Esophagus squamous epithelium (tissue), 5 donors: ENCODE measurements around the gene SLC5A11. TPM values are rescaled to one million over a fixed set of nuclear protein-coding genes. Genes with fewer than 3 reads are reported as not detected.

ENCODE experiments used
- DNase-seq: peaks from one replicate; lab custom pipeline; 2025; lab: John Stamatoyannopoulos, UW
- H3K27ac ChIP-seq, 4 donors: fragments of 200-600 bp; sonication (generic); one replicate each; pipeline ENCODE4 v1.5.1; 2016 to 2019; ENCODE audit warnings: mild to moderate bottlenecking in 1 of 4
- H3K27me3 ChIP-seq, 4 donors: fragments of 200-600 bp; sonication (generic); 1 replicate in 3 of 4; 2 replicates in 1 of 4; pipeline versions ENCODE4 v1.5.1 to v1.6.0; 2017 to 2021; ENCODE audit warnings: antibody characterized with exemption in 1 of 4
- H3K36me3 ChIP-seq, 3 donors: fragments of 200-600 bp; sonication (generic); one replicate each; pipeline ENCODE4 v1.5.1; 2016 to 2019
- H3K4me1 ChIP-seq, 3 donors: fragments of 200-600 bp; sonication (generic); one replicate each; pipeline ENCODE4 v1.5.1; 2017 to 2019
- H3K4me3 ChIP-seq, 4 donors: fragments of 200-600 bp; sonication (generic); 1 replicate in 3 of 4; 2 replicates in 1 of 4; pipeline ENCODE4 v1.5.1; 2016 to 2019; ENCODE audit warnings: mild to moderate bottlenecking in 2 of 4, moderate library complexity in 1 of 4
- H3K9me3 ChIP-seq, 3 donors: fragments of 200-600 bp; sonication (generic); one replicate each; pipeline ENCODE4 v1.5.1; 2016 to 2019
- CTCF ChIP-seq, 6 experiments: fragments of 450-650 bp in 4 of 6; fragments of 200-600 bp in 2 of 6; sonication (generic) in 2 of 6; IDR thresholded peaks; one replicate each; pipeline ENCODE4 v1.5.1; 2016 to 2019; ENCODE audit warnings: antibody characterized with exemption in 6 of 6, mild to moderate bottlenecking in 4 of 6, moderate library complexity in 4 of 6
- POLR2A ChIP-seq, 4 donors: fragments of 450-650 bp; IDR thresholded peaks; one replicate each; pipeline ENCODE4 v1.6.1; 2017; ENCODE audit warnings: antibody characterized with exemption in 4 of 4, mild to moderate bottlenecking in 4 of 4, moderate library complexity in 3 of 4
- WGBS, 2 donors: methylation state at CpG; one replicate each; pipeline ENCODE4 v1.1.5; 2018; 5-methylcytosine and 5-hydroxymethylcytosine counted together
- intact Hi-C: fragments of 100-400 bp; cut with DNase I; formaldehyde crosslinking; loops from one replicate; pipeline ENCODE4 v1.15.0; 2022
- total RNA-seq, 4 donors: library from RNA; depleted of rRNA; stranded (reverse); fragments of >200 nt; gene quantifications; one replicate each; pipeline ENCODE4 v1.1.0, GENCODE V29; 2016
- donor health status: DM: yes; HTN: yes; CAD: no.

SLC5A11 gene
- total RNA-seq, 4 donors from 2014 or later: 1.1 TPM; not detected in 3

GRCh38 chr16:24825696-24826095, 20.1 kb upstream of the SLC5A11 start:
- H3K4me1 ChIP-seq: peaks cover 0 to 25% (median 10%) of the 10 kb centered on the region in 3 donors
- no peaks in the 10 kb centered on the region for H3K9me3 ChIP-seq
- no peaks in the 10 kb centered on the region for H3K27me3 ChIP-seq
- peaks cover 25 to 62% (median 25%) of the 10 kb centered on the region in 3 donors for H3K36me3 ChIP-seq
- no peak for DNase-seq
- intact Hi-C loops: no loop called here
- TF ChIP-seq POLR2A (IDR thresholded peaks at IDR 0.05): no peak
- TF ChIP-seq CTCF (IDR thresholded peaks at IDR 0.05): no peak
- WGBS, 2 donors: 40 to 64% methylated on average over 10 of the region's 10 CpGs
- no peak overlapping the region for H3K4me3 ChIP-seq
- H3K27ac ChIP-seq: peak overlapping the region; percentile 23 to 71 (median 29)

- intact Hi-C loops: no loop called here
- no peaks in the 10 kb centered on the region for H3K9me3 ChIP-seq
- H3K27me3 ChIP-seq: no peaks in the 10 kb centered on the region
- no peak for DNase-seq
- peak overlapping the region; percentile 12 to 71 (median 28) for H3K27ac ChIP-seq
- WGBS, 2 donors: 42 to 56% methylated on average over 11 to 12 of the region's 12 CpGs
- H3K36me3 ChIP-seq: peaks cover 24 to 57% (median 24%) of the 10 kb centered on the region in 3 donors
- peaks cover 0 to 25% (median 10%) of the 10 kb centered on the region in 3 donors for H3K4me1 ChIP-seq
- no peak overlapping the region for H3K4me3 ChIP-seq
- TF ChIP-seq CTCF (IDR thresholded peaks at IDR 0.05) (no peak), POLR2A (IDR thresholded peaks at IDR 0.05) (no peak)
Observed at GRCh38 chr16:24826096-24826690, 19.6 kb upstream of the SLC5A11 start.

GRCh38 chr16:24826817-24827566, 18.8 kb upstream of the SLC5A11 start:
- intact Hi-C loops: no loop called here
- DNase-seq: no peak
- Histone ChIP-seq H3K36me3 (peaks cover 16 to 49% (median 19%) of the 10 kb centered on the region in 3 donors), H3K27ac (peak overlapping the region in 2 of 4 donors; percentile 33 to 71), H3K4me1 (peaks cover 0 to 25% (median 10%) of the 10 kb centered on the region in 3 donors), H3K27me3 (no peaks in the 10 kb centered on the region), H3K4me3 (no peak overlapping the region), H3K9me3 (no peaks in the 10 kb centered on the region)
- WGBS, 2 donors: 86 to 87% methylated on average over 8 of the region's 9 CpGs
- no peak for TF ChIP-seq POLR2A (IDR thresholded peaks at IDR 0.05)
- TF ChIP-seq CTCF (IDR thresholded peaks at IDR 0.05): no peak

- no peaks in the 10 kb centered on the region for H3K9me3 ChIP-seq
- TF ChIP-seq POLR2A (IDR thresholded peaks at IDR 0.05) (no peak), CTCF (IDR thresholded peaks at IDR 0.05) (no peak)
- H3K36me3 ChIP-seq: peaks cover 0 to 28% (median 3%) of the 10 kb centered on the region in 3 donors
- intact Hi-C loops: no loop called here
- H3K27me3 ChIP-seq: no peaks in the 10 kb centered on the region
- WGBS, 2 donors: 62 to 65% methylated on average over 5 of the region's 5 CpGs
- H3K4me1 ChIP-seq: peaks cover 0 to 25% (median 10%) of the 10 kb centered on the region in 3 donors
- H3K4me3 ChIP-seq: no peak overlapping the region
- no peak overlapping the region for H3K27ac ChIP-seq
- DNase-seq: no peak
Observed at GRCh38 chr16:24829153-24829552, 16.6 kb upstream of the SLC5A11 start.

GRCh38 chr16:24833352-24833751, 12.4 kb upstream of the SLC5A11 start:
- Histone ChIP-seq H3K27me3 (no peaks in the 10 kb centered on the region), H3K27ac (no peak overlapping the region), H3K4me1 (peaks cover 0 to 6% (median under 1%) of the 10 kb centered on the region in 3 donors), H3K9me3 (no peaks in the 10 kb centered on the region), H3K4me3 (no peak overlapping the region), H3K36me3 (peaks cover 0 to 5% (median 0%) of the 10 kb centered on the region in 3 donors)
- TF ChIP-seq POLR2A (IDR thresholded peaks at IDR 0.05) (no peak), CTCF (IDR thresholded peaks at IDR 0.05) (no peak)
- 86 to 90% methylated on average over 5 to 6 of the region's 6 CpGs for WGBS, 2 donors
- intact Hi-C loops: no loop called here
- no peak for DNase-seq
